Fibroblast of skin of abdomen (primary cell): ENCODE measurements around the gene UPF2. TPM values are rescaled to one million over a fixed set of nuclear protein-coding genes. Genes with fewer than 3 reads are reported as not detected.
"Not testable (repeated sequence)": the region's sequence is repeated elsewhere in the genome, so short reads cannot be mapped to it uniquely, and the experiment has no call there.

ENCODE experiments used
- DNase-seq: peaks from one replicate; pipeline ENCODE4 v3.0.0-alpha.2; 2013
- polyA plus RNA-seq, 2 experiments: library from polyadenylated mRNA; unstranded; fragments of 120-200 nt; gene quantifications; one replicate each; pipeline ENCODE4 v1.2.1, GENCODE V29; 2013; ENCODE audit not compliant: insufficient read length in 2 of 2

Gene UPF2, protein sequence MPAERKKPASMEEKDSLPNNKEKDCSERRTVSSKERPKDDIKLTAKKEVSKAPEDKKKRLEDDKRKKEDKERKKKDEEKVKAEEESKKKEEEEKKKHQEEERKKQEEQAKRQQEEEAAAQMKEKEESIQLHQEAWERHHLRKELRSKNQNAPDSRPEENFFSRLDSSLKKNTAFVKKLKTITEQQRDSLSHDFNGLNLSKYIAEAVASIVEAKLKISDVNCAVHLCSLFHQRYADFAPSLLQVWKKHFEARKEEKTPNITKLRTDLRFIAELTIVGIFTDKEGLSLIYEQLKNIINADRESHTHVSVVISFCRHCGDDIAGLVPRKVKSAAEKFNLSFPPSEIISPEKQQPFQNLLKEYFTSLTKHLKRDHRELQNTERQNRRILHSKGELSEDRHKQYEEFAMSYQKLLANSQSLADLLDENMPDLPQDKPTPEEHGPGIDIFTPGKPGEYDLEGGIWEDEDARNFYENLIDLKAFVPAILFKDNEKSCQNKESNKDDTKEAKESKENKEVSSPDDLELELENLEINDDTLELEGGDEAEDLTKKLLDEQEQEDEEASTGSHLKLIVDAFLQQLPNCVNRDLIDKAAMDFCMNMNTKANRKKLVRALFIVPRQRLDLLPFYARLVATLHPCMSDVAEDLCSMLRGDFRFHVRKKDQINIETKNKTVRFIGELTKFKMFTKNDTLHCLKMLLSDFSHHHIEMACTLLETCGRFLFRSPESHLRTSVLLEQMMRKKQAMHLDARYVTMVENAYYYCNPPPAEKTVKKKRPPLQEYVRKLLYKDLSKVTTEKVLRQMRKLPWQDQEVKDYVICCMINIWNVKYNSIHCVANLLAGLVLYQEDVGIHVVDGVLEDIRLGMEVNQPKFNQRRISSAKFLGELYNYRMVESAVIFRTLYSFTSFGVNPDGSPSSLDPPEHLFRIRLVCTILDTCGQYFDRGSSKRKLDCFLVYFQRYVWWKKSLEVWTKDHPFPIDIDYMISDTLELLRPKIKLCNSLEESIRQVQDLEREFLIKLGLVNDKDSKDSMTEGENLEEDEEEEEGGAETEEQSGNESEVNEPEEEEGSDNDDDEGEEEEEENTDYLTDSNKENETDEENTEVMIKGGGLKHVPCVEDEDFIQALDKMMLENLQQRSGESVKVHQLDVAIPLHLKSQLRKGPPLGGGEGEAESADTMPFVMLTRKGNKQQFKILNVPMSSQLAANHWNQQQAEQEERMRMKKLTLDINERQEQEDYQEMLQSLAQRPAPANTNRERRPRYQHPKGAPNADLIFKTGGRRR
- 16.8 TPM for polyA plus RNA-seq (2013, experiment 1 of 2; ENCODE audit: insufficient read length)
- 15.8 TPM for polyA plus RNA-seq (2013, experiment 2 of 2; ENCODE audit: insufficient read length)

DNA sequence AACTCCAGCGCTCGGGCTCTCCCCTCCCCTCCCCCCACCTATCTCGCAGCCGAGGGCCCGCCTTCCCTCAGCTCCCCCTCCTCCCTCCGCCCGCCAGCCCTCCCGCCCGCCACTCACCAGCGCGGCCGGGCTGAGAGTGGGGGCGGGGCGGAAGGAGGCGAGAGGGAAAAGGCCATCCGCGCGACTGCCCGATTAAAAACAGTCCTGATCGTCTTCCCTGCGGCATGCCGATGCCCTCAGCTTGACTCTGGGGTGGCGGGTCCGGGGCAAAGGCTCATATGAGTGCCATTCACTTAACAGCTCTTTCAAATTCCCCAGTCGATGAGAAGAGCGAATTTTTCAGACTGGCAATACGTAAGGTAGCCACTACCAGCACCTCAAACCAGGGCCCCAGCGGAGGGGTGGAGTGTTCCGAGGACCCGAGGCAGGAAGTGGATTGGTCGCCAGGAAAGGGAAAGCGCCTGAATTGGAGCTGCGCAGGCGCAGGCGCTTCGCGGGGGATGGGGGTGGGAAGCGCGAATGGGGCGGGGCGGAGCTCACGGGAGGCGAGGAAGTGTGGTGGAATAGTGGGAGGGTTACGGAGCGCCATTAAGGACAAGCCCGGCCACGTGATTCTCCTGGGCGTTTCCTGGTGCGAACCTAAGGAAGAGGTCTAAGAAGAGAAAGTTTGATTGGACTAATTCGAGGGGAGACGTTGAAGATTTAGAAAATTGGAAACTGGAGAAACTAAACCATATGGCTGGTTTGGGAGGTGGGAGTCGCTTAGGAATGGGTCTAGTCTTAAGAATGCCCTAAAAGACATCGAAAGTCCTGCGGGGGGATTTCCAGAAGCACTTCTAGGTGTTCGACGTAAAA is at the start of gene UPF2:
Gene UPF2 (minus strand): TSS at position 13 of the 855 bp plus-strand sequence. CDS start 7,386 bp downstream, outside the sequence.
- DNase-seq: peak; percentile 99

DNA sequence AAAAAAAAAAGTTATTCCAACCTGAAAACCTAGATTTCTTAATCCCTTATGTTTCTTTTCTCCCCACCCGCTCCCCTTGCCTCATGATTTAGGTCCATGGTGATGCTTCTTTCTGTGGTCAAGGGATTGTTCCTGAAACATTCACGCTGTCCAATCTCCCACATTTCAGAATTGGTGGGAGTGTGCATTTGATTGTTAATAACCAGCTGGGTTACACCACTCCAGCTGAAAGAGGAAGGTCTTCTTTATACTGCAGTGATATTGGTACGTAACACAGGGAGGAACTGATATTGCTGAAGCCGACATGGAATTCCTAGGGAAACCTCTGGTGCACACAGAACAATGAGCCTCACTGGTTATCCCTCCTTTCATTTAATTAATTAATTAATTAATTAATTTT is 48.8 kb upstream of the UPF2 start:
- DNase-seq: no peak

DNA sequence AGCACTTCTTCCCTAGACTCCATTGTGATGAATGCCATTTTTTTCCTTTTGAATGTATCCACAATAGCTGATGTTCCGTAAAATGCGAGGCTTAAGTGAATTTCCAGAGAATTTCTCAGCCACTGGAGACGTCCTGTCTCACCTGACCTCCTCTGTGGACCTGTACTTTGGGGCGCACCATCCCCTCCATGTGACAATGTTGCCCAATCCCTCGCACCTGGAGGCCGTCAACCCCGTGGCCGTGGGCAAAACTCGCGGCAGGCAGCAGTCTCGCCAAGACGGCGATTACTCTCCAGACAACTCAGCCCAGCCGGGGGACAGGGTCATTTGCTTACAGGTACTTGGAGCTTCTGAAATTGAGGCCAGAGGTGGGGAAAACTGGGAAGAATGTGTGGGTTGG is 46.3 kb upstream of the UPF2 start:
- no peak for DNase-seq

DNA sequence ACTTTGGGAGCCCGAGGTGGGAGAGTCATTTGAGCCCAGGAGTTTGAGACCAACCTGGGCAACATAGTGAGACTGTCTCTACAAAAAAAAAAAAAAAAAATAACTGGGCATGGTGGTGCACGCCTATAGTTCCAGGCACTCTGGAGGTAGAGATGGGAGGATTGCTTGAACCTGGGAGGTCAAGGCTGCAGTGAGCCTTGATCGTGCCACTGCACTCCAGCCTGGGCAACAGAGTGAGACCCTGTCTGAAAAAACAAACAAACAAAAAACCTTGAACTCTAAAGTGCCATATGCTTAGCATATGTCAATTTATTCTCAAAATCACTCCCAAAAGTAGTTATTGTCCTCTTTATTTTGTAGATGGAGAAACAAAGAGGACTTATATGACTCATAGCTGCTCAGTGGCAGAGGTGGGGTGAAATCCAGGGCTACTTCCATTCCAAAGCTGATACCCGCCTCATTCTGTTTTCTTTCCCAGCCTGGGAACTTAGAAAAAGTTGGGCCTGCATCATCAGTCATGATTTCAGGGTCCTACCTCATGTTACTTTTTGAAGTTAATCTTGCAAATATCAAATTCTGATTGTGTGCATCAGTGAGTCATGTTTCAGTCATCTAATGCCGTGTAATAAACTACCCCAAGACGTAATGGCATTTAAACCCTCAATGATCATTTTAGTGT is 39.4 kb upstream of the UPF2 start:
- DNase-seq: peak; percentile 46

DNA sequence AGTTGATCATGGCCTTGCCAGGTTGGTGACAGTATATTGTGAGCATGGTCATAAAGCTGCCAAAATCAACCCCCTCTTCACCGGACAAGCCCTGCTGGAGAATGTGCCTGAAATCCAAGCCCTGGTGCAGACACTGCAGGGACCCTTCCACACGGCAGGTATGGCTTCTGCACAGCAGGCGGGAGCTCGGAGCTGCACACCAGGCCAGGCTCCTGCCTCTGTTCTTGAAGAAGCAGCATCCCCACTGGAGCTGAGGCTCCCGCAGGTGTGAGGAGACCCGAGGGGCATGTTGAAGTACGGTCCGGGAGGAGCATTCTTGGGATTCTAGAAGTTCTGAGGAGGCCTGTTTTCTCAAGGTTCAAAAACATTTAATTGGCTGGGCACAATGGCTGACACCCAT is 38.9 kb upstream of the UPF2 start:
- no peak for DNase-seq

DNA sequence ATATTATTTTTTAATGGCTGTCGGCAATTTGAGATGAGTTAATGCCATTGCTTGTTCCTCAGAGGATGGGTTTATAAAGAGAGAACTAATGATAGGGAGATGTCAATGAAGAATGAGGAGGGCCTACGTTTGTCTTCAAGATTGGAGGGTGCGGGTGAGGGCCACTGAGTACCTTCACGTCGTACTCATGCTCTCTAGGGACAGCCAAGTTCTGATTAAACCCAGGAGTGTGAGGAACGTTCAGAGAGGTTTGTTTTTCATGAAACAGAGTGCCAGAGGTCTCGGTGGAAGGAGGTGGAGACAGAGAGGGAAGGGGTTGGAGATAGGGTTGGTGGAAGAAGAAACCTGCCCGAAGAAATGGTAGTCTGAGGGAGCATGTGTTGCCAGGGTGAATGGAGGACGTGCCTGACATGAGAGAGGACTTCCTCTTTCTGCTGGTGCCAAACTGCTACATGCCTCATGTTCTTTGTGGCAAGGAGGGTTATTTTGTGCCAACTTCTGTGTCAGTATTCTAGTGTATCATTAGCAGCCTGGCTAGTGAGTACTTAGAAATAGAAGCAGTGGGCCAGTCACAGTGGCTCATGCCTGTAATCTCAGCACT is 35.1 kb upstream of the UPF2 start:
- no peak for DNase-seq

DNA sequence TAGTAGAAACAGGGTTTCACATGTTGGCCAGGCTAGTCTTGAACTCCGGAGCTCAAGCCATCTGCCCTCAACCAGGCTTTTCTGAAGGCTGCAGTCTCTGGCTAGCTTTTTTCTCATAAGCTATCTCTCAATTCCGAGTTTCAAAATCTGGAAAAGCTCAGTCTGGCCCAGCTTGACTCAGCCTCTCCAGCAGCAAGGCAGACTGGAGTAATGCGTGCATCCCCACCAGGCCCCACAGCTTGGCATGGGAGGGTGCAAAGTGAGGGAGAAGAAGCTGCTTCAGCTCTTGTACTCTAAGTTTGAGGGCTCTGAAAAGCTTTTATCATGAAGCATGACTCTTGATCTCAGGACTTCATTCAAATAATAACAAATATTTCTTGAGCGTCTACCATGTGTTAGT is 30.9 kb upstream of the UPF2 start:
- DNase-seq: no peak

DNA sequence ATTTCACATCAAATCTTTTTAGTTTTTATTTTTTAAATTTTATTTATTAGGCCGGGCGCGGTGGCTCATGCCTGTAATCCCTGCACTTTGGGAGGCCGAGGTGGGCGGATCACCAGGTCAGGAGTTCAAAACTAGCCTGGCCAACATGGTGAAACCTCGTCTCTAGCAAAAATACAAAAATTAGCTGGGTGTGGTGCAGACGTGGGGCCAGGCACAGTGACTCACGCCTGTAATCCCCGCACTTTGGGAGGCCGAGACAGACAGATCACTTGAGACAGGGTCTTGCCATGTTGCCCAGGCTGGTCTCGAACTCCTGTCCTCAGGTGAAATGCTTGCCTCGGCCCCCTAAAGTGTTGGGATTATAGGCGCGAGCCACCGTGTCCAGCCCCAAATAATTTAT is 28.8 kb upstream of the UPF2 start:
- DNase-seq: not testable (repeated sequence)

DNA sequence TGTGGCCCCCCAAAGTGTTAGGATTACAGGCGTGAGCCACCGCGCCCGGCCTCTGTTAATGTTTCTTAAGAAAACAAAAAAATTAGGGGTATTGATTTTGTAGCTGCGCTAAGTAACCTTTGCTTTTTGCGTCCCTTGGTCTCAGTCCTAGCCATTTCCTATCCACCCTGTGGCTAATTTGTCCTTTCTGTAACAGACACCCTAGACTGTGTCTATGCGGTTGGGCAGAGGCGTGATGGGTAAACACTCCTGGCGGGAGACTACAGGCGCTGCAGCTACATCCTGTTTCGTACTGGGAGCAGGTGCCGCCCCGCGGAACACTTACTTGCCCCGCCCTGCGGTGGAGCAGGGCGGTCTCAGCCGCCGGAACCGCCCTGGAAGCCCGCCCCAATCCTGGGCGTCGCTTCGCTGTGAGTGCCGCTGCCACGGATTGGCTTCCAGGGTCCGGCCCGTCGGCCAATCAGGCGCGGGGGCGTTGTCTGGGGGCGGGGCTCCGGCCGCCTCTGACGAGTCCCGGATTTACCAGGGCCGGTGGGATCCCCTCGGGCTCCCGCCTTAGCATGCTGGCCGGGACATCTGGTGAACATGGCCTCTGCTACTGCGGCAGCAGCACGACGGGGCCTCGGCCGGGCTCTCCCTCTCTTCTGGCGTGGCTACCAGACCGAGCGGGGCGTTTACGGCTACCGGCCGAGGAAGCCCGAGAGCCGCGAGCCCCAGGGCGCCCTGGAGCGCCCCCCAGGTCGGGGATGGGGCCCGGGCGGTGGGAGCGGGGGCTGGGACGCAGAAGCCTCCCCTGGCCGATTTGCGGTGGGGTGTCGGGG is 26.1 kb upstream of the UPF2 start, which contains the start of gene DHTKD1:
Gene DHTKD1 (plus strand): TSS at position 506 of the 821 bp plus-strand sequence. CDS start 80 bp downstream, at position 586.
- peak; percentile 98 for DNase-seq

DNA sequence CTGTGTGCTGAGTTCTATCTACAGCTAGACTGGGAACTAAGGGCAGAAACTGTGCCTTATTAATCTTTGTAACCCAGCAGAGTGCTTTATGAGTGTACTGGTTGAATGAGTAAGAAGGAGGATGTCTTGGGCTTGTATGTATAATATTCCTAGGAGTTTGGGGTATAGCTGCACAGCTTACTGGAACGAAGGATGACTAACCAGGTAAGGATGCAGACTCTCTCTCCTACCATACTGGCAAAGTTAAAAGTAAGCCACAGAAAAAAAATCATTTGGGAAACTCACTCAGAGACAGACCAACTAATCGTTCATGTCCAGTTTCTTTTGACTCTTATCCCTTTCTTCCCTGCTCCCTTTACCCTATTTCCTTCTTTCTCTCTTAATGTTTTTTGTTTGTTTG is 24.7 kb upstream of the UPF2 start:
- DNase-seq: peak; percentile 79

DNA sequence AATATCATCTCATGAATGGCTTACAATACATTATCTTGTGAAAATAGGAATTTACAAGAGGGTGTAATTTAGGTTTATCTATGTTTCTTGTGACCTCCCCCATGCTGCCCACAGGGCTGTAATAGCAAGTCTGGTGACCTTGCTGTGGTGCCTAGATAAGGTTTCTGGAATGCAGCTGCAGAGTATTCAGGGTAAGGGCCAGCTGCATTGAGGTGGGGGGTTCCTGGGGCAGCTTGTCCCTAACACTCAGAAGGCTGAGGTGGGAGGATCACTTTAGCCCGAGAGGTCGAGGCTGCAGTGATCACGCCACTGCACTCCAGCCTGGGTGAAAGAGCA is 20.8 kb upstream of the UPF2 start:
- no peak for DNase-seq

DNA sequence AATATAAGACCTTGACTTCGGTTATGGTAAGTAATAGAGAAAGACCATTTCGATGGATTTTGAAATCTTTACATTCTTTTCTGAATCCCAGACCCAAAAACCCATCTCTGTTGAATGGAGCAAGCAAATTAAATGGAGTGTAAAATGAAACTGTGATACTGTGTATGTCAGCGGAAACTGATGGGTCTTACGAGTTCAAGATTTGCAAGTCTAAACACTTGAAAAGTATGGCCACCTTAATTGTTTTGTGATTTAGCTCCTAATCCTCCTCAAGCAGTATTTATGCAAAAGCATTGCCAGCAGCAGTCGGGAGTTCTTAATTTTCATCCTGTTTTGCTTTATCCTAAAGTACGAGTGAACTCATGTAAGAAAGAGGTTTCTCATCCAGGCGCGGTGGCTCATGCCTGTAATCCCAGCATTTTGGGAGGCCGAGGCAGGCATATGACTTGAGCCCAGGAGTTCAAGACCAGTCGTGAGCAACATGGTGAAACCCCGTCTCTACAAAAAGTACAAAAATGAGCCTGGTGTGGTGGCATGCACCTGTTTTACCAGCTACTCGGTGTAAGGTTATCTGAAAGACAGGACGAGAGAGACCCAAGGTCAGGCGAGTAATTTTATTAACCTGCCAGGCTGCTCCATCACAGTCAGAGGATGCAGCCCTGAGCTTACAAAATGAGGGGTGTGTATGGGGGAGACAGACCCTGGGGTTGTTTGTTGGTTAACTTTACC is 20.3 kb upstream of the UPF2 start:
- no peak for DNase-seq

DNA sequence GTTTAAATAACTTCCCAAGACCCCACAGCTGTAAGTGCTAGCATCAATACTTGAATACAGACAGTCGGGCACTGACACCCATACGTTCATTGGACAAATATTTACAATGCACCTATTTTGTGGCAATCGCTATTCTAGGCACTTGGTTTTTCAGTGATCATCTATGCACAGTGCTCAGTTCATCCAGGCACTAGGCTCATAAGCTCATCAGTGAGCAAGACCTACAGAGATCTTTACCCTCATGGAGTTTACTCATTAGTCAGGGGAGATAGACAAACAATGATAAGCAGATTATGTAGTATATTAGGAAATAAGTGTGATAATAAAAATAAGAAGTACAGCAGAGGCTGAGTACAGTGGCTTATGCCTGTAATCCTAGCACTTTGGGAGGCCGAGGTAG is 18.5 kb upstream of the UPF2 start:
- DNase-seq: no peak

DNA sequence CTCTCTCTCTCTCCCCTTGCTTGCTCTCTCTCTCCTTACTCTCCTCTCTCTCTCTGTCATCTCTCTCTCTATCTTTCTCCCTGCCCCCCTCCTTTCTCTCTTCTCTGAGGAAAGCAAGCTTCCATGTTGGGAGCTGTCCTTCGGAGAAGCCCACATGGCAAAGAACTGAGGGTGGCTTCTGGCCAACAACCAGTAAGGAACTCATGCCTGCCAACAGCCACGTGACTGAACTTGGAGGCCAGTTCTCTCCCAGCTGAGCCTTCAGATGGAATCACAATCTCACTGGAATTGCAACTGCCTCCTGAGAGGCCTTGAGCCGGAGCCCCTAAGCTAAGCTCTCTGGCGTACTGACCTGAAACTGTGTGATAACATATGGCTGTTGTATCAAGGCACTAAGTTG is 14.1 kb upstream of the UPF2 start:
- no peak for DNase-seq

DNA sequence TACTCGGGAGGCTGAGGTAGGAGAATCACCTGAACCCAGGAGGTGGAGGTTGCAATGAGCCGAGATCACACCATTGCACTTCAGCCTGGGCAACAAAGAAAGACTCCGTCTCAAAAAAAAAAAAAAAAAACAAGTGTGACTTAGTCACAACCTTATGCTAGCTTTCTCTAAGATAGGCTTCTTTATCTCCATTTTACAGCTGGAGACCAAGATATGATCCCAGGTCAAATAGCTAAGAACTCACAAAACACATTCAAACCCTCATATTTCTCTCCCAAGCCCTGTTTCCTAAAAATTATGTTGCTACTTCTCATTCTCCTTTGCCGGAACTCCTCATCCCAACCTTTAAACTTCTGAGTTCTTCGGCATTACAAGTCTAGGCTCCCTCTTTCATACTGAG is 13.1 kb upstream of the UPF2 start:
- no peak for DNase-seq

DNA sequence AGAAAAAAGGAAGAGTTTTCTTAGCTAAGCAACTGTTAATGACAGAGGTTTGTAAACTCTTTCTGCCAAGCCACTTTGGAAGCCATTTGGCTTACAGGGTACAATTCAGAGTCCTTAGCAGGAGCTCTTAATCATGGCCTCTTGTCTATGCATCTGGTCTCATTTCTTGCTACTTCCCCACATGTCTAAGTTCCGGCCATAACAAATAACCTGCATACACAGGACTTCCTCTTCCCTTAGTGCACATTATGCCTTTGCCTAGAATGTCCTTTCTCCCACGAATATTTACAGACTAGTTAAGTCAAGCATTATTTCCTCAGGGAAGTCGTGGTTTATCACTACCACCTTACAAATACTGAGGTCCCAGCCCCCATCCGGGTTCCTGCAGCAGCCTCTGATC is 8.6 kb upstream of the UPF2 start:
- DNase-seq: no peak

DNA sequence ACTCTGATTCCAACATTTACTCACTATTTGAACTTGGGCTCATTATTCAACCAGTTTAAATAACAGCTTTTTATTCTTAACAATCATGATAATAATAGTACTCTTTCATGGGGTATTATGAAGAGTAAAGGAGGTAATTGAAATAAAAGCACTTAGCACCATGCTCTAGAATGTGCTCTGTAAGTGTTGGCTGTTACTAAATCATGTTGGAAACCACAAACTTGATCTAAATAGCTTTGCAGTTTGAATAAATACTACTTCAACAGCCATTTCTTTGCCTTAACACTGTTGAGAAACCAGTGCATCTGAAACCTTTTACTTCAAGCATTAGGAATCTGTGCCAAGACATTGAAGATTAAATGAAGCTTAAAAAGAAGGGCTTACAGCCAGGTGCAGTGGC is 7.9 kb upstream of the UPF2 start:
- no peak for DNase-seq

DNA sequence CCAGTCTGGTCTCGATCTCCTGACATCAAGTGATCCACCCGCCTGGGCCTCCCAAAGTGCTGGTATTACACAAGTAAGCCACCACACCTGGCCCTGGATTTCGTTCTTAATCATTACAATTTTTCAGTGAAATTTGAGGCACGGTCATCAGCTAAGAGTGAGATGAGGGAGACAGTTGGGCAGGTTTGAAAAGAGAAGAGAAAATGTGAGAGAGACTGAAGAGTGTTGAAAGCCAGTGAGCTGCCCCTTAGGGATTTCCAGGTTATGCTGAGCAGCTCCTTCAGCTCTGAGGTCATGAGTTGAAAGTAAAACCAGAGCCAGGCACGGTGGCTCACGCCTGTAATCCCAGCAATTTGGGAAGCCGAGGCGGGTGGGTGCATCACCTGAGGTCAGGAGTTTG is 5.9 kb upstream of the UPF2 start:
- no peak for DNase-seq

DNA sequence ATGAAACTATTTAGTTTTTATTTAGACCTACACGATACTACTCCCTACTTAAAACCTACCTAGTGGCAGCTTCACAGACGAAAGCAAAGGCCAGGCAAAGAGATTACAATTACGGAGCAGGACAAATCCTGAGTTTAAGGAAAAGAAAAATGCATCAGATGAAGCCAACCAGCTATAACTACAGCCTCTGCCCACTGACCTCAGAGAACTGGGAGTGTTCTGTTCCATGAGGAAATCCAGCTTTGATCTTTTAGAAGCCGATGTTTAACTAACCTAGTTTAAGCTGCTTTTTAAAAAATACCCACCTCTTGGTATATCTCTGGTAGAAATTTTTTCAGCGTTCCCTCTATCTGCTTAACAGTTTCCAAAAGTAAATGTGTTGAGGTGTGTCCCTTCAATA is 3.0 kb upstream of the UPF2 start:
- no peak for DNase-seq
